ENCODE measurements around the gene LCNL1. TPM values are rescaled to one million over a fixed set of nuclear protein-coding genes. Genes with fewer than 3 reads are reported as not detected.
A peak's percentile ranks its signal among the peaks of the same experiment; 100 is the strongest.

LCNL1 gene
- total and polyA plus RNA-seq, 2 of the 13 experiments (the other 11 are each of a cell fraction or from before 2014, with no cell fraction given), result not detected

DNA sequence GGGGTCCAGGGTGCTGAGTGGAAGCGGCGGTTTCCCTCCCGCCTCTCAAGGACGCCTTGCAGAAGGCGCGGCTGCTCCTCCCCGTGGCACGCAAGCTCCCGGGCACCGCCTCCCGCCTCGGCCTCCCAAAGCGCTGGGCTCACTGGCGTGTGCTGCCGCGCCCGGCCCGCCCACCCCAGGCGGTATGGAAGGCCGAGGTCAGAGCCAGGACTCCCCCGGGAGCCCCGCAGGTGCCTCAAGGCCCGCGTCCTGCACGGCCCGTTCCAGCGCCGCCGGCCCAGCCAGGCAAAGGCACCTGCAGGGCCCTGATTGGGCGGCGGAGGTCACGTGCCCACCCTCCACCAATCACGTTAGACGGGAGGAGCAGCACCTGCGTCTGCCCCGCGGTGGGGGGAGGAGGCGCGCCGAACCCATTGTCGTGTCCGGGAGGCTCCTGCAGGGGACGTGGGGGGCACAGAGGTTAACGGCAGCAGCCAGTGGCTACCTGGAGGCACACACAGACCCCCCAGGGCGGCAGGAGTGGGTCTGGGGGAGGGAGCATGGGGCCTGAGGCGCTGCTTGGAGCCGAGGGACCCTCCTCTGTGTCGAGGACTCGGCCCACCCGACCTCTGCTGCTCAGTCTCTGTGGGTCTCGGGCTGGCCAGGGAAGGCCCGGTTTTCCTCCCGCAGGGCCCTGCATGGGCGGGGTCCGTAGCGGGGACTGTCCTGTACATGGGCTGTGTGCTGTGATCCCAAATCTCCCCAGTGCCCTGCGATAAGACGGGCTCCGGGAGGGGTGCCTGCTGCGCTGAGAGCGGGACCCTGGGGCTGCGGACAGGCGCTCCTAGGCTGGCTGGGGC, 32.8 kb upstream of the LCNL1 start (continued):
- TF ChIP-seq, protein P1, sequence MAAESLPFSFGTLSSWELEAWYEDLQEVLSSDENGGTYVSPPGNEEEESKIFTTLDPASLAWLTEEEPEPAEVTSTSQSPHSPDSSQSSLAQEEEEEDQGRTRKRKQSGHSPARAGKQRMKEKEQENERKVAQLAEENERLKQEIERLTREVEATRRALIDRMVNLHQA (CRISPR knock-in tag; IDR thresholded peaks at IDR 0.05), result no peak
- TF ChIP-seq, protein P2, sequence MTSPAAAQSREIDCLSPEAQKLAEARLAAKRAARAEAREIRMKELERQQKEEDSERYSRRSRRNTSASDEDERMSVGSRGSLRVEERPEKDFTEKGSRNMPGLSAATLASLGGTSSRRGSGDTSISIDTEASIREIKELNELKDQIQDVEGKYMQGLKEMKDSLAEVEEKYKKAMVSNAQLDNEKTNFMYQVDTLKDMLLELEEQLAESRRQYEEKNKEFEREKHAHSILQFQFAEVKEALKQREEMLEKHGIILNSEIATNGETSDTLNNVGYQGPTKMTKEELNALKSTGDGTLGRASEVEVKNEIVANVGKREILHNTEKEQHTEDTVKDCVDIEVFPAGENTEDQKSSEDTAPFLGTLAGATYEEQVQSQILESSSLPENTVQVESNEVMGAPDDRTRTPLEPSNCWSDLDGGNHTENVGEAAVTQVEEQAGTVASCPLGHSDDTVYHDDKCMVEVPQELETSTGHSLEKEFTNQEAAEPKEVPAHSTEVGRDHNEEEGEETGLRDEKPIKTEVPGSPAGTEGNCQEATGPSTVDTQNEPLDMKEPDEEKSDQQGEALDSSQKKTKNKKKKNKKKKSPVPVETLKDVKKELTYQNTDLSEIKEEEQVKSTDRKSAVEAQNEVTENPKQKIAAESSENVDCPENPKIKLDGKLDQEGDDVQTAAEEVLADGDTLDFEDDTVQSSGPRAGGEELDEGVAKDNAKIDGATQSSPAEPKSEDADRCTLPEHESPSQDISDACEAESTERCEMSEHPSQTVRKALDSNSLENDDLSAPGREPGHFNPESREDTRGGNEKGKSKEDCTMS (CRISPR knock-in tag; conservative IDR thresholded peaks at IDR 0.05), result no peak
- TF ChIP-seq ZNF652 (CRISPR knock-in tag; IDR thresholded peaks at IDR 0.05; ENCODE audit: borderline replicate concordance, low read depth) (no peak), MAFF (IDR thresholded peaks at IDR 0.05; ENCODE audit: low read depth, low read length) (no peak), ZNF446 (CRISPR knock-in tag; IDR thresholded peaks at IDR 0.05) (peak; percentile 35; the same call in 1 of the 2 replicates), RAD21 (CRISPR knock-in tag; IDR thresholded peaks at IDR 0.05) (peak; percentile 25), SOX6 (IDR thresholded peaks at IDR 0.05) (no peak), SOX6 (CRISPR knock-in tag; IDR thresholded peaks at IDR 0.05) (peak; percentile 68), KAT2B (IDR thresholded peaks at IDR 0.05; ENCODE audit: borderline replicate concordance, low read depth, low read length) (no peak), RARA (CRISPR knock-in tag; IDR thresholded peaks at IDR 0.05) (peak; percentile 66), SUZ12 (IDR thresholded peaks at IDR 0.05; ENCODE audit: low read depth, low read length) (no peak), NR3C1 (CRISPR knock-in tag; IDR thresholded peaks at IDR 0.05) (no peak), IKZF1 (IDR thresholded peaks at IDR 0.05) (no peak), NBN (conservative IDR thresholded peaks at IDR 0.05) (no peak), HDAC2 (CRISPR knock-in tag; IDR thresholded peaks at IDR 0.05) (no peak)
- TF ChIP-seq, protein P3, sequence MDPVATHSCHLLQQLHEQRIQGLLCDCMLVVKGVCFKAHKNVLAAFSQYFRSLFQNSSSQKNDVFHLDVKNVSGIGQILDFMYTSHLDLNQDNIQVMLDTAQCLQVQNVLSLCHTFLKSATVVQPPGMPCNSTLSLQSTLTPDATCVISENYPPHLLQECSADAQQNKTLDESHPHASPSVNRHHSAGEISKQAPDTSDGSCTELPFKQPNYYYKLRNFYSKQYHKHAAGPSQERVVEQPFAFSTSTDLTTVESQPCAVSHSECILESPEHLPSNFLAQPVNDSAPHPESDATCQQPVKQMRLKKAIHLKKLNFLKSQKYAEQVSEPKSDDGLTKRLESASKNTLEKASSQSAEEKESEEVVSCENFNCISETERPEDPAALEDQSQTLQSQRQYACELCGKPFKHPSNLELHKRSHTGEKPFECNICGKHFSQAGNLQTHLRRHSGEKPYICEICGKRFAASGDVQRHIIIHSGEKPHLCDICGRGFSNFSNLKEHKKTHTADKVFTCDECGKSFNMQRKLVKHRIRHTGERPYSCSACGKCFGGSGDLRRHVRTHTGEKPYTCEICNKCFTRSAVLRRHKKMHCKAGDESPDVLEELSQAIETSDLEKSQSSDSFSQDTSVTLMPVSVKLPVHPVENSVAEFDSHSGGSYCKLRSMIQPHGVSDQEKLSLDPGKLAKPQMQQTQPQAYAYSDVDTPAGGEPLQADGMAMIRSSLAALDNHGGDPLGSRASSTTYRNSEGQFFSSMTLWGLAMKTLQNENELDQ (CRISPR knock-in tag; IDR thresholded peaks at IDR 0.05; ENCODE audit: borderline replicate concordance), result no peak
- TF ChIP-seq, protein P4, sequence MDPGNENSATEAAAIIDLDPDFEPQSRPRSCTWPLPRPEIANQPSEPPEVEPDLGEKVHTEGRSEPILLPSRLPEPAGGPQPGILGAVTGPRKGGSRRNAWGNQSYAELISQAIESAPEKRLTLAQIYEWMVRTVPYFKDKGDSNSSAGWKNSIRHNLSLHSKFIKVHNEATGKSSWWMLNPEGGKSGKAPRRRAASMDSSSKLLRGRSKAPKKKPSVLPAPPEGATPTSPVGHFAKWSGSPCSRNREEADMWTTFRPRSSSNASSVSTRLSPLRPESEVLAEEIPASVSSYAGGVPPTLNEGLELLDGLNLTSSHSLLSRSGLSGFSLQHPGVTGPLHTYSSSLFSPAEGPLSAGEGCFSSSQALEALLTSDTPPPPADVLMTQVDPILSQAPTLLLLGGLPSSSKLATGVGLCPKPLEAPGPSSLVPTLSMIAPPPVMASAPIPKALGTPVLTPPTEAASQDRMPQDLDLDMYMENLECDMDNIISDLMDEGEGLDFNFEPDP (CRISPR knock-in tag; conservative IDR thresholded peaks at IDR 0.05), result no peak
- TF ChIP-seq, protein P5, sequence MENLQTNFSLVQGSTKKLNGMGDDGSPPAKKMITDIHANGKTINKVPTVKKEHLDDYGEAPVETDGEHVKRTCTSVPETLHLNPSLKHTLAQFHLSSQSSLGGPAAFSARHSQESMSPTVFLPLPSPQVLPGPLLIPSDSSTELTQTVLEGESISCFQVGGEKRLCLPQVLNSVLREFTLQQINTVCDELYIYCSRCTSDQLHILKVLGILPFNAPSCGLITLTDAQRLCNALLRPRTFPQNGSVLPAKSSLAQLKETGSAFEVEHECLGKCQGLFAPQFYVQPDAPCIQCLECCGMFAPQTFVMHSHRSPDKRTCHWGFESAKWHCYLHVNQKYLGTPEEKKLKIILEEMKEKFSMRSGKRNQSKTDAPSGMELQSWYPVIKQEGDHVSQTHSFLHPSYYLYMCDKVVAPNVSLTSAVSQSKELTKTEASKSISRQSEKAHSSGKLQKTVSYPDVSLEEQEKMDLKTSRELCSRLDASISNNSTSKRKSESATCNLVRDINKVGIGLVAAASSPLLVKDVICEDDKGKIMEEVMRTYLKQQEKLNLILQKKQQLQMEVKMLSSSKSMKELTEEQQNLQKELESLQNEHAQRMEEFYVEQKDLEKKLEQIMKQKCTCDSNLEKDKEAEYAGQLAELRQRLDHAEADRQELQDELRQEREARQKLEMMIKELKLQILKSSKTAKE (CRISPR knock-in tag; IDR thresholded peaks at IDR 0.05; ENCODE audit: borderline replicate concordance), result peak; percentile 57; the same call in 1 of the 2 replicates
